HUDEP-2 (cell line): ENCODE results near the gene ATP8B4.

Experiments
- DNase-seq, 76 experiments: peaks; one replicate each; lab custom pipeline; 2025; ENCODE audit not compliant: unreplicated experiment in 76 of 76; lab: John Stamatoyannopoulos, UW

ATP8B4 gene

GRCh38 chr15:49901321-49901720 is 217.7 kb downstream of the ATP8B4 start:
- no peak for DNase-seq

GRCh38 chr15:49900903-49901235 is 218.2 kb downstream of the ATP8B4 start:
- no peak for DNase-seq

GRCh38 chr15:49900006-49900902 is 218.8 kb downstream of the ATP8B4 start:
- DNase-seq: no peak

GRCh38 chr15:49898575-49899283 is 220.3 kb downstream of the ATP8B4 start:
- DNase-seq: no peak

GRCh38 chr15:49898097-49898496 is 220.9 kb downstream of the ATP8B4 start:
- DNase-seq: no peak

GRCh38 chr15:49895347-49896223 is 223.4 kb downstream of the ATP8B4 start:
- DNase-seq: no peak

GRCh38 chr15:49890689-49891088 is 228.3 kb downstream of the ATP8B4 start:
- no peak for DNase-seq

- no peak for DNase-seq
These were observed 229.5 kb downstream of the ATP8B4 start for GRCh38 chr15:49889536-49889935.

- no peak for DNase-seq
These were observed 230.3 kb downstream of the ATP8B4 start for GRCh38 chr15:49888734-49889133.

GRCh38 chr15:49888323-49888693 is 230.7 kb downstream of the ATP8B4 start:
- no peak for DNase-seq

- DNase-seq: no peak
These were observed 231.2 kb downstream of the ATP8B4 start for GRCh38 chr15:49887659-49888322.

GRCh38 chr15:49883121-49883520 is 235.9 kb downstream of the ATP8B4 start:
- no peak for DNase-seq

GRCh38 chr15:49881866-49882265 is 237.2 kb downstream of the ATP8B4 start:
- no peak for DNase-seq

- no peak for DNase-seq
These were observed 237.6 kb downstream of the ATP8B4 start for GRCh38 chr15:49881433-49881832.

GRCh38 chr15:49877873-49878521 is 241.0 kb downstream of the ATP8B4 start:
- DNase-seq: no peak

- DNase-seq: no peak
These were observed 241.7 kb downstream of the ATP8B4 start for GRCh38 chr15:49877117-49877872.

- DNase-seq: peak in 3 of 76 experiments; percentile 2 to 9 (median 5)
These were observed 242.5 kb downstream of the ATP8B4 start for GRCh38 chr15:49876401-49877038.

GRCh38 chr15:49875392-49875791 is 243.6 kb downstream of the ATP8B4 start:
- no peak for DNase-seq

- no peak for DNase-seq
These were observed 248.6 kb downstream of the ATP8B4 start for GRCh38 chr15:49870472-49870871.
